Esophagus squamous epithelium (tissue), 5 donors: ENCODE results near the gene RANBP3. TPM values are rescaled to one million over a fixed set of nuclear protein-coding genes. Genes with fewer than 3 reads are reported as not detected.

ENCODE experiments used
- DNase-seq: peaks from one replicate; lab custom pipeline; 2025; lab: John Stamatoyannopoulos, UW
- H3K27ac ChIP-seq, 4 donors: fragments of 200-600 bp; sonication (generic); one replicate each; pipeline ENCODE4 v1.5.1; 2016 to 2019; ENCODE audit warnings: mild to moderate bottlenecking in 1 of 4
- H3K27me3 ChIP-seq, 4 donors: fragments of 200-600 bp; sonication (generic); 1 replicate in 3 of 4; 2 replicates in 1 of 4; pipeline versions ENCODE4 v1.5.1 to v1.6.0; 2017 to 2021; ENCODE audit warnings: antibody characterized with exemption in 1 of 4
- H3K36me3 ChIP-seq, 3 donors: fragments of 200-600 bp; sonication (generic); one replicate each; pipeline ENCODE4 v1.5.1; 2016 to 2019
- H3K4me1 ChIP-seq, 3 donors: fragments of 200-600 bp; sonication (generic); one replicate each; pipeline ENCODE4 v1.5.1; 2017 to 2019
- H3K4me3 ChIP-seq, 4 donors: fragments of 200-600 bp; sonication (generic); 1 replicate in 3 of 4; 2 replicates in 1 of 4; pipeline ENCODE4 v1.5.1; 2016 to 2019; ENCODE audit warnings: mild to moderate bottlenecking in 2 of 4, moderate library complexity in 1 of 4
- H3K9me3 ChIP-seq, 3 donors: fragments of 200-600 bp; sonication (generic); one replicate each; pipeline ENCODE4 v1.5.1; 2016 to 2019
- CTCF ChIP-seq, 6 experiments: fragments of 450-650 bp in 4 of 6; fragments of 200-600 bp in 2 of 6; sonication (generic) in 2 of 6; IDR thresholded peaks; one replicate each; pipeline ENCODE4 v1.5.1; 2016 to 2019; ENCODE audit warnings: antibody characterized with exemption in 6 of 6, mild to moderate bottlenecking in 4 of 6, moderate library complexity in 4 of 6
- POLR2A ChIP-seq, 4 donors: fragments of 450-650 bp; IDR thresholded peaks; one replicate each; pipeline ENCODE4 v1.6.1; 2017; ENCODE audit warnings: antibody characterized with exemption in 4 of 4, mild to moderate bottlenecking in 4 of 4, moderate library complexity in 3 of 4
- WGBS, 2 donors: methylation state at CpG; one replicate each; pipeline ENCODE4 v1.1.5; 2018; 5-methylcytosine and 5-hydroxymethylcytosine counted together
- intact Hi-C: fragments of 100-400 bp; cut with DNase I; formaldehyde crosslinking; loops from one replicate; pipeline ENCODE4 v1.15.0; 2022
- total RNA-seq, 4 donors: library from RNA; depleted of rRNA; stranded (reverse); fragments of >200 nt; gene quantifications; one replicate each; pipeline ENCODE4 v1.1.0, GENCODE V29; 2016
- donor health status: DM: yes; HTN: yes; CAD: no.

RANBP3 gene
- total RNA-seq, 4 donors from 2014 or later: 38.0 to 77.8 (median 39.6) TPM

GRCh38 chr19:5952193-5953029 lies 25.5 kb downstream of the RANBP3 start:
- no peaks in the 10 kb centered on the region for H3K9me3 ChIP-seq
- peaks cover 0 to 30% (median 0%) of the 10 kb centered on the region in 3 donors for H3K36me3 ChIP-seq
- peaks cover 58 to 93% (median 72%) of the 10 kb centered on the region in 3 donors for H3K4me1 ChIP-seq
- H3K27ac ChIP-seq: peak overlapping the region in 3 of 4 donors; percentile 21 to 65 (median 51)
- intact Hi-C loops: no loop called here
- H3K27me3 ChIP-seq: no peaks in the 10 kb centered on the region
- DNase-seq: no peak
- no peak overlapping the region for H3K4me3 ChIP-seq
- whole genome bisulfite sequencing, 2 donors: 69 to 89% methylated on average over 14 to 16 of the region's 18 CpGs
- no peak for TF ChIP-seq CTCF (IDR thresholded peaks at IDR 0.05)
- TF ChIP-seq POLR2A (IDR thresholded peaks at IDR 0.05): no peak

- DNase-seq: no peak
- Histone ChIP-seq H3K27ac (peak overlapping the region in 3 of 4 donors; percentile 7 to 42 (median 14)), H3K4me1 (peaks cover 59 to 100% (median 79%) of the 10 kb centered on the region in 3 donors), H3K36me3 (peaks cover 0 to 34% (median 0%) of the 10 kb centered on the region in 3 donors), H3K27me3 (no peaks in the 10 kb centered on the region), H3K4me3 (peak overlapping the region in 1 of 4 donors; percentile 4), H3K9me3 (no peaks in the 10 kb centered on the region)
- intact Hi-C loops: no loop called here
- TF ChIP-seq CTCF (IDR thresholded peaks at IDR 0.05) (no peak), POLR2A (IDR thresholded peaks at IDR 0.05) (no peak)
- WGBS, 2 donors: 54 to 67% methylated on average over 9 to 14 of the region's 19 CpGs
These were observed 26.5 kb downstream of the RANBP3 start for GRCh38 chr19:5951338-5951861.

GRCh38 chr19:5950741-5951140 lies 27.2 kb downstream of the RANBP3 start:
- peaks cover 0 to 41% (median 0%) of the 10 kb centered on the region in 3 donors for H3K36me3 ChIP-seq
- H3K4me1 ChIP-seq: peaks cover 59 to 96% (median 78%) of the 10 kb centered on the region in 3 donors
- intact Hi-C loops: no loop called here
- H3K4me3 ChIP-seq: no peak overlapping the region
- no peaks in the 10 kb centered on the region for H3K27me3 ChIP-seq
- H3K9me3 ChIP-seq: no peaks in the 10 kb centered on the region
- 62 to 71% methylated on average over 3 of the region's 3 CpGs for WGBS, 2 donors
- H3K27ac ChIP-seq: peak overlapping the region in 3 of 4 donors; percentile 7 to 42 (median 14)
- DNase-seq: no peak
- TF ChIP-seq POLR2A (IDR thresholded peaks at IDR 0.05) (no peak), CTCF (IDR thresholded peaks at IDR 0.05) (no peak)

- DNase-seq: no peak
- intact Hi-C loops: no loop called here
- 80 to 84% methylated on average over 10 to 13 of the region's 13 CpGs for WGBS, 2 donors
- Histone ChIP-seq H3K27me3 (no peaks in the 10 kb centered on the region), H3K36me3 (peaks cover 0 to 47% (median 0%) of the 10 kb centered on the region in 3 donors), H3K4me1 (peaks cover 55 to 87% (median 70%) of the 10 kb centered on the region in 3 donors), H3K27ac (peak overlapping the region in 3 of 4 donors; percentile 67 to 78 (median 72)), H3K4me3 (no peak overlapping the region), H3K9me3 (no peaks in the 10 kb centered on the region)
- TF ChIP-seq POLR2A (IDR thresholded peaks at IDR 0.05) (no peak), CTCF (IDR thresholded peaks at IDR 0.05) (no peak)
These were observed 28.1 kb downstream of the RANBP3 start for GRCh38 chr19:5949792-5950305.
